GM04504 (cell line): ENCODE data around the gene FAM227A.
"Not testable (repeated sequence)": the region's sequence is repeated elsewhere in the genome, so short reads cannot be mapped to it uniquely, and the experiment has no call there.

Experiments
- DNase-seq: peaks from one replicate; pipeline ENCODE4 v3.0.0-alpha.2; 2012; ENCODE audit warnings: low read depth

The FAM227A gene

GRCh38 chr22:38611559-38611958 lies 44.6 kb downstream of the FAM227A start:
- DNase-seq = no peak

- DNase-seq = no peak
Observed at GRCh38 chr22:38610234-38610633, 46.0 kb downstream of the FAM227A start.

- no peak for DNase-seq
Observed at GRCh38 chr22:38608992-38609750, 47.0 kb downstream of the FAM227A start.

- DNase-seq = no peak
Observed at GRCh38 chr22:38607680-38608079, 48.5 kb downstream of the FAM227A start.

GRCh38 chr22:38602166-38602565 lies 54.0 kb downstream of the FAM227A start:
- DNase-seq = no peak

- DNase-seq = no peak
Observed at GRCh38 chr22:38601221-38601764, 54.9 kb downstream of the FAM227A start.

GRCh38 chr22:38599466-38599865 lies 56.7 kb downstream of the FAM227A start:
- no peak for DNase-seq

- not testable (repeated sequence) for DNase-seq
Observed at GRCh38 chr22:38582923-38583322, 73.3 kb downstream of the FAM227A start.

- no peak for DNase-seq
Observed at GRCh38 chr22:38578505-38578904, 77.7 kb downstream of the FAM227A start.

- peak; percentile 17 for DNase-seq
Observed at GRCh38 chr22:38572065-38572464, 84.1 kb downstream of the FAM227A start.

GRCh38 chr22:38570779-38571364 lies 85.3 kb downstream of the FAM227A start:
- no peak for DNase-seq

- peak; percentile 51 for DNase-seq
Observed at GRCh38 chr22:38569972-38570778, 86.0 kb downstream of the FAM227A start, which contains the start of gene DMC1. Gene DMC1 (minus strand): TSS chr22:38570183. CDS start chr22:38568256, 1,927 bp downstream.

GRCh38 chr22:38569181-38569971 lies 86.8 kb downstream of the FAM227A start:
- no peak for DNase-seq

- DNase-seq = no peak
Observed at GRCh38 chr22:38567531-38568285, 88.5 kb downstream of the FAM227A start.

GRCh38 chr22:38566726-38567504 lies 89.3 kb downstream of the FAM227A start:
- DNase-seq = no peak

GRCh38 chr22:38565441-38565840 lies 90.8 kb downstream of the FAM227A start:
- DNase-seq = no peak

GRCh38 chr22:38564669-38565068 lies 91.5 kb downstream of the FAM227A start:
- no peak for DNase-seq

GRCh38 chr22:38554281-38554680 lies 101.9 kb downstream of the FAM227A start:
- peak; percentile 65 for DNase-seq

- no peak for DNase-seq
Observed at GRCh38 chr22:38549101-38549894, 106.9 kb downstream of the FAM227A start.
